IPS DF 6.9 (cell line): ENCODE data around the gene LCN12.

Experiments used
- DNase-seq: peaks from one replicate; pipeline ENCODE4 v3.0.0-alpha.2; 2013; ENCODE audit warnings: low read depth, low spot score
- H3K27ac ChIP-seq: one replicate; pipeline ENCODE4 v1.5.1; 2013; ENCODE audit warnings: low read length, control low read depth
- H3K27me3 ChIP-seq: 2 replicates; pipeline ENCODE4 v1.6.1; 2013; ENCODE audit warnings: mild to moderate bottlenecking, low read length; ENCODE audit not compliant: control insufficient read depth, insufficient read depth
- H3K36me3 ChIP-seq: 2 replicates; pipeline ENCODE4 v1.6.1; 2013; ENCODE audit warnings: low read length; ENCODE audit not compliant: control insufficient read depth, insufficient read depth
- H3K4me1 ChIP-seq: 2 replicates; pipeline ENCODE4 v1.6.1; 2013; ENCODE audit warnings: low read length; ENCODE audit not compliant: control insufficient read depth, insufficient read depth
- H3K4me3 ChIP-seq: 2 replicates; pipeline ENCODE4 v1.5.1; 2013; ENCODE audit warnings: mild to moderate bottlenecking, low read length
- H3K9me3 ChIP-seq: 2 replicates; pipeline ENCODE4 v1.6.1; 2013; ENCODE audit warnings: low read length, inconsistent platforms; ENCODE audit not compliant: control insufficient read depth, insufficient read depth
- WGBS: extraction: QIAGEN DNeasy Blood & Tissue Kit; methylation state at CpG from one replicate; pipeline ENCODE4 v1.1.7; 2013; ENCODE audit warnings: mixed read lengths, missing lambda C conversion rate; ENCODE audit not compliant: insufficient read length, insufficient coverage; 5-methylcytosine and 5-hydroxymethylcytosine counted together

Gene LCN12

DNA sequence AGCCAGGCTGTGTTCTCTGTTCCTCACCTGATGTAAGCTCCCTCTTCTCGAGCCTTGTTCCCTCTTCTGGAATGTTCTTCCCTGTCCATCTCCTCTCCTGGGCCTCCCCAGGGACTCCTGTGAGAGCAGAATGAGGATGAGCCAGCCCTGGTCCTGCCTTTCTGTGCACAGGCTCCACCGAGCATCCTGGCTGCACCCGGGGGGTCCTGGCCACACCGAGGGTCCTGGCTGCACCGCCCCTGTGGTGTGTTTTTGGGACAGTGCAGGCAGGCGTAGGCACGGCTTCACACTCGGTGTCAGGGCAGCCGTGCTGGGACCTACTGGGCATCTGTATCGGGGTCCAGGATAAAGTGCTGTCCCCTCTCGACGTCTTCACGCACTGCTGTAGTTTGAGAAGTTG lies 25.3 kb upstream of the LCN12 start:
- DNase-seq = no peak
- H3K36me3 ChIP-seq = peaks cover 27% of the 10 kb centered on the region
- no peaks in the 10 kb centered on the region for H3K27me3 ChIP-seq
- no CpG with 5 or more reads among the region's 13 CpGs for WGBS
- no peaks in the 10 kb centered on the region for H3K4me1 ChIP-seq
- no peaks in the 10 kb centered on the region for H3K9me3 ChIP-seq
- no peak overlapping the region for H3K4me3 ChIP-seq
- H3K27ac ChIP-seq = no peak overlapping the region

- no peak overlapping the region for H3K27ac ChIP-seq
- DNase-seq = no peak
- peaks cover 24% of the 10 kb centered on the region for H3K36me3 ChIP-seq
- WGBS = no CpG with 5 or more reads among the region's 23 CpGs
- H3K4me1 ChIP-seq = no peaks in the 10 kb centered on the region
- H3K9me3 ChIP-seq = no peaks in the 10 kb centered on the region
- H3K4me3 ChIP-seq = no peak overlapping the region
- H3K27me3 ChIP-seq = no peaks in the 10 kb centered on the region
Observed at GRCh38 chr9:136927343-136928271, 24.5 kb upstream of the LCN12 start.

- Histone ChIP-seq H3K4me1 (no peaks in the 10 kb centered on the region), H3K27ac (no peak overlapping the region), H3K4me3 (no peak overlapping the region; the same call in 1 of the 2 replicates), H3K27me3 (no peaks in the 10 kb centered on the region), H3K9me3 (no peaks in the 10 kb centered on the region), H3K36me3 (peaks cover 20% of the 10 kb centered on the region)
- no CpG with 5 or more reads among the region's 9 CpGs for WGBS
- no peak for DNase-seq
Observed at GRCh38 chr9:136928591-136928990, 23.5 kb upstream of the LCN12 start.

- Histone ChIP-seq H3K4me1 (no peaks in the 10 kb centered on the region), H3K4me3 (no peak overlapping the region), H3K9me3 (no peaks in the 10 kb centered on the region), H3K27ac (no peak overlapping the region), H3K27me3 (no peaks in the 10 kb centered on the region), H3K36me3 (peaks cover 15% of the 10 kb centered on the region)
- no CpG with 5 or more reads among the region's 4 CpGs for WGBS
- no peak for DNase-seq
Observed at GRCh38 chr9:136930014-136930413, 22.1 kb upstream of the LCN12 start.

GRCh38 chr9:136931611-136932130 lies 20.4 kb upstream of the LCN12 start:
- Histone ChIP-seq H3K36me3 (peaks cover 5% of the 10 kb centered on the region; the same call in 1 of the 2 replicates), H3K27ac (no peak overlapping the region), H3K9me3 (no peaks in the 10 kb centered on the region), H3K27me3 (no peaks in the 10 kb centered on the region), H3K4me1 (no peaks in the 10 kb centered on the region), H3K4me3 (no peak overlapping the region)
- no peak for DNase-seq
- WGBS = no CpG with 5 or more reads among the region's 2 CpGs

DNA sequence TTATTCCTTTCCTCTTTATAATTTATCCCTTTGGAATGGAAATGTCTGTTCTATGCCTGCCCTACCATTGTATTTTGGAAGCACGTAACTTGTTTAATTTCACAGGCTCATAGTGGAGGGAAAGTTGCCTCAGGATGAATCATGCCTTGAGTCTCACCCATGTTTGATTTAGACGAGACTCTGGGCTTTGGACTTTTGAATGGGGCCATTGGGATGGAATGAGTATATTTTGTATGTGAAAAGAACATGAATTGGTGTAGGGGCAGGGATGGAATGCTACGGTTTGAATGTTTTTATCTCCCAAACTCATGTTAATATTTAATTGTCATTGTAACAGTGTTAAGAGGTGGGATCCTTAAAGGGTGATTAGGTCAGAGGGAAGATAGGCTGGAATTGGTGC lies 17.8 kb upstream of the LCN12 start:
- Histone ChIP-seq H3K36me3 (no peaks in the 10 kb centered on the region), H3K27me3 (no peaks in the 10 kb centered on the region), H3K9me3 (no peaks in the 10 kb centered on the region), H3K4me3 (no peak overlapping the region), H3K27ac (no peak overlapping the region), H3K4me1 (no peaks in the 10 kb centered on the region)
- WGBS = no CpG with 5 or more reads among the region's 3 CpGs
- no peak for DNase-seq

- DNase-seq = no peak
Observed at GRCh38 chr9:136935651-136936050, 16.4 kb upstream of the LCN12 start.

DNA sequence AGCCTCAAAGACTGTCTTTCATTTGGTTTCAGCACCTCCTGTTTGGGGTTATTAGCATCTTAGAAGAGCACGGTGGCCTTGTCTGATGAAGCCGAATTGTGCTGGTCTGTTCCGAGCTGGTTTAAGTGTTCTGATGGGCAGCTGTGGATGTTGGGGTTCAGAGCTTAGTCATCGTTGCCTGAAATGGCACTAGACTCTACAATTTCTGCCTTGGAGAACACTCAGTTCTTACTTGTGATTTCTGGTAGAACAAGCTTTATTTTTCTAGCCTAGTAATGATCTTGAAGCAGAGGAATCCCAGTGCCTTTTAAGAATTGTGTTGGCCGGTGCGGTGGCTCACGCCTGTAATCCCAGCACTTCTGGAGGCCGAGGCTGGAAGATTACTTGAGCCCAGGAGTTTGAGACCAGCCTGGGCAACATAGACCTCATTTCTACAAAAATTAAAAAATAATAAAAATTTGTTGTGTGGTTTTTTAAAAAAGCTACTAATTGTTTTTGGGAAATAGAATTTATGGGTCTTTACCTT lies 15.4 kb upstream of the LCN12 start:
- H3K4me3 ChIP-seq = no peak overlapping the region
- no peak for DNase-seq
- H3K9me3 ChIP-seq = no peaks in the 10 kb centered on the region
- peaks cover 18% of the 10 kb centered on the region for H3K36me3 ChIP-seq
- no peaks in the 10 kb centered on the region for H3K27me3 ChIP-seq
- no peaks in the 10 kb centered on the region for H3K4me1 ChIP-seq
- H3K27ac ChIP-seq = no peak overlapping the region
- no CpG with 5 or more reads among the region's 8 CpGs for WGBS

More at GRCh38 chr9:136935651-136936050, 16.4 kb upstream of the LCN12 start:
- no CpG with 5 or more reads among the region's 3 CpGs for WGBS
- Histone ChIP-seq H3K27ac (no peak overlapping the region), H3K9me3 (no peaks in the 10 kb centered on the region), H3K4me1 (no peaks in the 10 kb centered on the region), H3K36me3 (peaks cover 9% of the 10 kb centered on the region), H3K27me3 (no peaks in the 10 kb centered on the region), H3K4me3 (no peak overlapping the region)

- Histone ChIP-seq H3K36me3 (peaks cover 25% of the 10 kb centered on the region), H3K4me3 (no peak overlapping the region), H3K9me3 (no peaks in the 10 kb centered on the region), H3K27me3 (no peaks in the 10 kb centered on the region), H3K4me1 (no peaks in the 10 kb centered on the region), H3K27ac (no peak overlapping the region)
- no peak for DNase-seq
- no CpG with 5 or more reads among the region's 15 CpGs for WGBS
Observed at GRCh38 chr9:136937186-136938001, 14.7 kb upstream of the LCN12 start.

- H3K27me3 ChIP-seq = no peaks in the 10 kb centered on the region
- no CpG with 5 or more reads among the region's 28 CpGs for WGBS
- no peak overlapping the region for H3K27ac ChIP-seq
- peaks cover 26% of the 10 kb centered on the region for H3K36me3 ChIP-seq
- H3K9me3 ChIP-seq = no peaks in the 10 kb centered on the region
- peaks cover 2% of the 10 kb centered on the region; the same call in 1 of the 2 replicates for H3K4me1 ChIP-seq
- DNase-seq = no peak
- H3K4me3 ChIP-seq = no peak overlapping the region
Observed at GRCh38 chr9:136939431-136939995, 12.6 kb upstream of the LCN12 start.
